HG02763 (cell line): ENCODE data around the gene CARD19.
A peak's percentile ranks its signal among the peaks of the same experiment; 100 is the strongest.

ENCODE experiments used
- ATAC-seq: cut with Tn5 transposase; IDR thresholded peaks from one replicate; pipeline ENCODE4 v1.9.1; 2021; ENCODE audit warnings: mild to moderate bottlenecking, moderate library complexity; ENCODE audit not compliant: unreplicated experiment

Gene CARD19

GRCh38 chr9:93117924-93118862 lies 22.2 kb downstream of the CARD19 start:
- ATAC-seq: no peak

- no peak for ATAC-seq
Observed at GRCh38 chr9:93118863-93119702, 23.1 kb downstream of the CARD19 start.

DNA sequence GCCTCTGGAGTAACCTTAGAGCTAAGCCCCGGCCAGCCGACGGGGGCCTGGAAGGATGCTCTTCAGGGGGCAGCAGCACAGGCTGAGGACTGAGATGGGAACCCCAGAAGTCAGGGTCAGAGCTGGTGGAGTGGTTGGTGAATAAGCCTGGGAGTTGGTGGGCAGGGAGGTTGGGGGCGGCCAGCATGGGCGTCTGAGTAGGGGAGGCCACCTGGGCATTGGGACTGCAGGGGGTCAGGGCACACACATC lies 23.6 kb downstream of the CARD19 start:
- no peak for ATAC-seq

- peak; percentile 74 for ATAC-seq
Observed at GRCh38 chr9:93119953-93120845, 24.2 kb downstream of the CARD19 start.

DNA sequence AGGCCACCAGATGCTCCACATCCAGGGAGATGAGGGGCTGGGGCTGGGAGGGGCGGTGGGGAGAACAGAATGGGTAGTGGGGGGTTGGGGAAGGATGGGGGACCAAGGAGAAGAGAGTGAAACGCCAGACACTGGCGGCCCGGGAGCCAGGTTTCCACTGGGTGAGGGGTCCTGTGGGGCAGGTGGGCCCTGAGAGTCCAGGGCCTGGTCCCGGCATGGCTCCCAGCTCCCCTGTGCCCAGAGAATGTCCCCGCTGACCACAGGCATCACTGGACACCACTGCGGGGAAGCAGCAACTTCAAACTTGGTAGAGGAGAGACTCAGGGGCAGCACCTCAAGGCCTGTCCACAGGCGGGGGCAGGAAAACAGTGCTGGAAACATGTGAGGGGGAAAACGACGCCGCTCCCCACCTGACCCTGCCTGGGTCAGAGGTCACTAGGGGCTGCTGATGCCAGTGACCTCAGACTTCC lies 24.9 kb downstream of the CARD19 start:
- ATAC-seq: no peak

DNA sequence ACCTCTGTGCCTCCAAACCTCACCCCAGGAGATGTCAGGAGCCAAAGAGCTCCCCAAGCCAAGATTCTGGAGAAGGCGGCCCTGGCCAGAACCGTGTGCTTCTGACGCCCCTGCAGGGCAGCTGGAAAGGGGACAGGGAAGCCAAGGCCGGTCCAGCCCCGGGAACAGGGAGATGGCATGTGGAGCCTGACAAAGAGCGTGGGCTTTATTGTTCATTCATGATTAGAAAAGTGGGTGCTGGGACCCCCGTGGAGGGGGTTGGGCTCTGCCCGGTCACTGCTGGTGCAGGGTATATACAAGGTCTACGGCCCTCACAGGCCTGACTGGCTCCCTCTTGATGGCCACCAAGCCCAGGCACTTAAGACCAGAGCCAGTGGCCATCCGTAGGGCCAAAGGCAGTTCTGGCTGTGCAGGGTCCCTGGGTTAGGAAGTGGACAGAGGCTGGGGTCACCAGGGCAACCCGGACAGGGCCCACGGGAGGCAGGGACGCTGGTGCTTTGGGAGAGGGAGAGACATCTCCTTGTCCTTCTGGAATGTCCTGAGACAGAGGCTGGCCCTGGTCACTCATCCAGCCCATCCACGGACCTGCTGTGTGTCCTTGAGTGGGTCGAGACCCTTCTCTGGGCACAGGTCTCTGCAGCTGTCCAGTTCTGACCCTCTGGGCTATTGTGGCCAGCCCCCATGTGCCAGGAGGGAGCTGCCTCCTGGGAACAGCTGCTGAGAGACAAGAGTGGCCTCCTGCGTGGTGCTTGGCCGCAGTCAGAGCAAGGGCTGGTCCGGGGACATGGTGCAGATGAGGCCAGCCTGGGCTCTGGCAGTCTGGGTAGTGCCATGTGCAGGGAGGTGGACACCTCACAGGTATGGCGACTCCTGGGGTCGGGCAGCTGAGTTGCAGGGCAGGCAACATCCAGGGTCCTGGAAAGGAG lies 25.6 kb downstream of the CARD19 start:
- ATAC-seq: no peak

GRCh38 chr9:93122721-93123221 lies 26.8 kb downstream of the CARD19 start:
- ATAC-seq: no peak

GRCh38 chr9:93123561-93124283 lies 27.7 kb downstream of the CARD19 start:
- ATAC-seq: no peak

DNA sequence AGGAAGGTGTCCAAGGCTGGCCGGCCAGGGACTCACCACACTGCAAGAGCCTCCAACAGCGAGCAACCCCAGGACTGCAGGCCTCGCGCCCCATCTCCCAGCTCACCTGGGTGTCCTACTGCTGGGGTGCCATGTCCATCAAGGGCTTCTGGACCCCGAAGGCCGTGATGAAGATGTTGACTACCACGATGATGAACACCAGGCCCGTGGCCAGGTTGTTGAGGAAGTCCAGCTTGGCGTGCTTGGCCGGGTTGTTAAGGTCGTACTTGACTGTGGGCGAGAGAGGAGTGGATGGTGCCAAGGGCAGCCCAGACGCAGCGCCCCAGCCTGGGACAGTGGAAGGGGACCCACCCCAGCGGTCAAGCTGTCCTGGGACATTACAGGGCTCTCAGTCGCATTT lies 28.8 kb downstream of the CARD19 start:
- no peak for ATAC-seq

DNA sequence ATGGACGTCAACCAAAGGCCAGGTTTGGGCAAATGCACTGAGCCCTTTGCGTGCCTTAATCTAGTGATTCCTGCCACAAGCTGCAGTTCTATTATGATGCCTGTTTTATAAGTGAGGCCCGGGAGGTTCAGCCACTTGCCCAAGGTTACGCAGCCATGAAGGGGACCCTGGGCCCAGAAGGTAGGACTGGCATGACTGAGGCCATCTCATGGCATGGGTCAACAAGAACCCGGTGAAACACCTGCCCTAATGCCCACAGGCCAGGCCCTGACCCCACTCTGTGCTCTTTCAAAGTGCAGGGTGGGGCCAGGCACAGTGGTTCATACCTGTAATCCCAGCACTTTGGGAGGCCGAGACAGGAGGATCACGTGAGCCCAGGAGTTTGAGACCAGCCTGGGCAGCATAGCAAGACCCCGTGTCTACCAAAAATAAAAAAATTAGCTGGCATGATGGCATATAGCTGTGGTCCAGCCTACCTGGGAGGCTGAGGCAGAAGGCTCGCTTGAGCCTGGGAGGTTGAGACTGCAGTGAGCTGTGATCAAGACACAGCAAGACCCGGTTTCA lies 29.4 kb downstream of the CARD19 start:
- ATAC-seq: no peak

DNA sequence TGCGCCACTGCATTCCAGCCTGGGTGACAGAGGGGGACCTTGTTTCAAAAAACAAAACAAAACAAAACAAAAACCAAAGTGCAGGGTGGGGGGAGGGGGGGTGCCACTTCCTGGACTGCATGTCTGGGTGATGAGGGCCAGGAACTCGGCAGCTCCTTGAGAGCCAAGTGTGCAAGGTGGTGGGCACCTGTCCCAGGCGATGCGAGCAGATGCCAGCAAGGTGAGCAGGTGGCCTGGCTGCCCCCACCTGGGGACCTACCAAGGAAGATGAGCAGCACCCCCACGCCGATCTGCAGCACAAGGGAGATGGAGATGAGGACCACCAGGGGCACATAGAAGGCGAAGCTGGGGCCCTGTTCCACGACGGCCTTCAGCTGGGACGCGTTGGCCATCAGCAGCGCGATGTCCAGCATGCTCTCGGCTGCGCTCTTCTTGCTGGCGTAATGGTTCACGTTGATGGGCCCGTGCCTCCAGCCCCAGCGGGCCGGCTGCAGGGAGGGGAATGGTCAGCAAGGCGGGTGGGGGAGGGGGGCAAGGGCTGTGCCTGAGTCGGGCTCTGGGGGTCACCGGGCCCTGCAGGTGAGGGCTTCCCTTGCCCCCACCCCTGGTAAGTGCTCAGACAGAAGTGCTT lies 30.2 kb downstream of the CARD19 start:
- no peak for ATAC-seq

- ATAC-seq: no peak
Observed at GRCh38 chr9:93126825-93127368, 30.9 kb downstream of the CARD19 start.

GRCh38 chr9:93127395-93127911 lies 31.4 kb downstream of the CARD19 start:
- ATAC-seq: no peak

GRCh38 chr9:93128011-93128714 lies 32.1 kb downstream of the CARD19 start:
- no peak for ATAC-seq

DNA sequence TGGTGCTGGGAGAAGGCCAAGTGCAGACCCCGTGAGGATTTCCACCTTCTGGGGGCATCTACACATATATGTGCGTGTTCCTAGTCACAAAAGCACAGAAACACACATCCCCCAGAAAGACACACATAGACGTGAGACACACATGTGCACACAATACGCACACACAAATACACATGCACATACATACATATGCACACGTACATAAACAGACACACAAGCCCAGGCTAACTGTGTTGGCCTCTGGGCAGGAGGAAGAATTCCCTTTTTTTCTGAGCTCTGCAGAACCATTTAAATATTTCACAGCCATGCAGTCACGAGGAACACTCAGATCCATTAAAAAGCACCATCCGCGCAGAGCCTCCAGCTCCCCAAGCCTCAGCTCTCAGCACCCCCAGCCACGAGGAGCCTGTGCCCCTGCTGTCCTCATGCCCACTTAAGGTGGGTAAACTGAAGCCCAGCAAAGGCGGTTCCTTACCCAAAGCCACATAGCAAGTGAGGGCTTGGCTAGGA lies 32.8 kb downstream of the CARD19 start:
- ATAC-seq: no peak

GRCh38 chr9:93129286-93129685 lies 33.3 kb downstream of the CARD19 start:
- no peak for ATAC-seq
